Measurements from ENCODE around the gene STEAP1B. TPM values are rescaled to one million over a fixed set of nuclear protein-coding genes. Genes with fewer than 3 reads are reported as not detected.

The STEAP1B gene
- total RNA-seq, 2 experiments from 2014 or later = not detected

Other genes with a start within 250 kb of the STEAP1B start
- gene RAPGEF5, start 143.0 kb downstream of the STEAP1B start, total RNA-seq = under 1 TPM; 0.27 to 0.29 TPM
- 1 to 10 TPM; 1.9 to 2.2 TPM for gene IL6, start 227.0 kb upstream of the STEAP1B start, total RNA-seq